Measurements from ENCODE around the gene TLE1.
A peak's percentile ranks its signal among the peaks of the same experiment; 100 is the strongest.
"Not testable (repeated sequence)": the region's sequence is repeated elsewhere in the genome, so short reads cannot be mapped to it uniquely, and the experiment has no call there.

TLE1 gene

GRCh38 chr9:81621785-81622259, 67.5 kb downstream of the TLE1 start:
- DNase-seq (ENCODE audit: low read depth), result no peak

- DNase-seq (ENCODE audit: low read depth), result no peak
Measured at GRCh38 chr9:81621118-81621517, 68.2 kb downstream of the TLE1 start.

DNA sequence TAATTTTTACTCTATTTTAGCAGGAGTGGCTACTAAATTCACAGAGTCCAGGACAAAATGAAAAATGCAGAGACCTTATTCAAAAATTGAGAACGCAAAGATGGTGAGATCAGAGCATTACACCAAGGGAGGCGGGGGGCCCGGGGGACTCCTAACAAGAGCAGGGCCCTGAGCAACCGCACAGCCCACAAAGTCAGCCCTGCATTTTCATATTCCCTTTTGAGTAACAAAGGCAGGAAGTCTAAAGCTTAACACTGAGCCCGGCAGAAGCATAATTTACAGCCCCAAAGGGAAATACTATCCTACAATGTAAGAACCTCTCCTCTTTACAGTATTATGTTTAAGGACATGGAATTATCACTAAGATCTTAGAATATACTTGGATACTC, 69.4 kb downstream of the TLE1 start:
- no peak for DNase-seq (ENCODE audit: low read depth)

- DNase-seq (ENCODE audit: low read depth), result peak; percentile 67
Measured at GRCh38 chr9:81619353-81620001, 69.9 kb downstream of the TLE1 start.

DNA sequence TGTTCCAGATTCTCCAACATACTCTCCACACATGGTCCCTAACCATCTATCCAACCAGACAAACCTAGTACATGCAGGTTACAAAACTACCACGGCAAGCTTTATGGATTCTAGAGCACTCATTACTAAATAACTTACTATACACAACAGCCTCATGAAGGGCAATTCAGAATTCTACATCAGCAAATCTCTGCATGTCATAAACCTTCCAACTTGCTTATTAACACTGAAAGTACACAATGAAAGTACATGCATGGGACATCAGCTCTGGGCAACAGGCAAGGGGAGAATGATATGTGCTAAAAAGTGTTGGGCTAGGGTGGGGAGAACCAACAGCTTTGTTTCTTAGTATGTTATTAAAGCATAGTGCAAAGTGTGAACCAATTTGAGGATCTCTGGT, 70.4 kb downstream of the TLE1 start:
- no peak for DNase-seq (ENCODE audit: low read depth)

GRCh38 chr9:81616141-81616540, 73.2 kb downstream of the TLE1 start:
- no peak for DNase-seq (ENCODE audit: low read depth)

GRCh38 chr9:81614335-81614734, 75.0 kb downstream of the TLE1 start:
- DNase-seq (ENCODE audit: low read depth), result no peak

DNA sequence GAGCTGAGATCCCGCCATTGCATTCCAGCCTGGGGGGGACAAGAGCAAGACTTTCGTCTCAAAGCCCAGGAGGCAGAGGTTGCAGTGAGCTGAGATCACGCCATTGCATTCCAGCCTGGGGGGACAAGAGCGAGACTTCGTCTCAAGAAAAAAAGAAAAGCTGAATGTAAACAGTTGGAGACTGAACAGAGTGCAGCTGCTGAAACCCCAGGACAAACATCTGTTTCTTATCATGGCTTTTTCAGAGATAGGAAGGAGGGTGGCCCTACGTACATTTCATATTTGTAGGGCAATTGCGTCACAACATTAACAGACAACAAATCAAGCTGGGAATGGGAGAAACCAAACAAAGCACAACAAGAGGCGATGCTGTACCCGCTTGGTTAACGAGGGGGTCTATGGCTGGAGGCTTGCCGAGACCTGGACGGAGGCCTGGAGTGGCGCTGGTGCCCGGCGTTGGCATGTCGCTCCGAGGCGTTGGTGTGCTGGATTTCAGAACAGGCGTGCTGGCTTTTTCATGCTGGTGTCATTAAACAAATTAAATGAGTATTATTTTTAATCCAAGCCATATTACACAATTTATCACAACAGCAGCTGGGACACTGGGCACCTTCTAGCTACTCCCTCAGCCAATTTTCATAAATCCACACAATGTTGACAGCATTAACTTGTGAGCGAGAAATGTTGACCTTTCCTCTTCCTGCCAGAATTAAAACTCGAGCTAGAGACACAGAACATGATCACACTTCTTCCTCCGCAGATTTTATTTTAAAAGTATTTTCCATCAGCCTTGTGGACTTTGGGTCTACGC, 76.1 kb downstream of the TLE1 start:
- DNase-seq (ENCODE audit: low read depth), result peak; percentile 65

GRCh38 chr9:81611664-81612063, 77.7 kb downstream of the TLE1 start:
- no peak for DNase-seq (ENCODE audit: low read depth)

GRCh38 chr9:81610740-81611107, 78.6 kb downstream of the TLE1 start:
- no peak for DNase-seq (ENCODE audit: low read depth)

- no peak for DNase-seq (ENCODE audit: low read depth)
Measured at GRCh38 chr9:81609782-81610739, 79.3 kb downstream of the TLE1 start.

GRCh38 chr9:81608289-81608657, 81.1 kb downstream of the TLE1 start:
- DNase-seq (ENCODE audit: low read depth), result no peak

GRCh38 chr9:81607593-81608288, 81.6 kb downstream of the TLE1 start:
- DNase-seq (ENCODE audit: low read depth), result no peak

DNA sequence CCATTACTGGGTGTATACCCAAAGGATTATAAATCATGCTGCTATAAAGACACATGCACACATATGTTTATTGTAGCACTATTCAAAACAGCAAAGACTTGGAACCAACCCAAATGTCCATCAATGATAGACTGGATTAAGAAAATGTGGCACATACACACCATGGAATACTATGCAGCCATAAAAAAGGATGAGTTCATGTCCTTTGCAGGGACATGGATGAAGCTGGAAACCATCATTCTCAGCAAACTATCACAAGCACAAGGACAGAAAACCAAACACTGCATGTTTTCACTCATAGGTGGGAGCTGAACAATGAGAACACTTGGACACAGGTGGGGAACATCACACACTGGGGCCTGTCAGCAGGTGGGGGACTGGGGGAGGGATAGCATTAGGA, 83.1 kb downstream of the TLE1 start:
- DNase-seq (ENCODE audit: low read depth), result not testable (repeated sequence)

DNA sequence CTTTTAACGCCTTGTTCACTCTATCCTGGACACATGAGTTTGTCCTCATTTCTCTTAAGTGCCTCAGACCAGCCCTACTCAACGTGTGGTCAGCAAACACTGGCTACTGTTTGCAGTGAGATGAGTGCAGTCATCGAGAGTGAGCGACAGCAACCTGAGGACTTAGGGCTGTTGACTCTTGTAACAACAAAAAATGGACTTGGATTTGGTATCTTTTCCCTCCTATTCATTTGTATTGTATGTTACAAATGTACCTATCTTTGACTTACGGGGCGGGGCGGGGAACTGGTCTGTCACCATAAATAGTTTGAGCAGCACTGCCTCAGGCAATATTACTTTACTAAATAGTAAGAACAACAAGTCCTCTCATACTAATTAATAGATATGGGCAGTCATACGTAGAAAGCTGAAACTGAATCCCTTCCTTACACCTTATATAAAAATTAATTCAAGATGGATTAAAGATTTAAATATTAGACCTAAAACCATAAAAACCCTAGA, 84.1 kb downstream of the TLE1 start:
- DNase-seq (ENCODE audit: low read depth), result no peak

GRCh38 chr9:81604306-81605169, 84.8 kb downstream of the TLE1 start:
- DNase-seq (ENCODE audit: low read depth), result no peak

GRCh38 chr9:81602887-81603680, 86.3 kb downstream of the TLE1 start:
- no peak for DNase-seq (ENCODE audit: low read depth)

DNA sequence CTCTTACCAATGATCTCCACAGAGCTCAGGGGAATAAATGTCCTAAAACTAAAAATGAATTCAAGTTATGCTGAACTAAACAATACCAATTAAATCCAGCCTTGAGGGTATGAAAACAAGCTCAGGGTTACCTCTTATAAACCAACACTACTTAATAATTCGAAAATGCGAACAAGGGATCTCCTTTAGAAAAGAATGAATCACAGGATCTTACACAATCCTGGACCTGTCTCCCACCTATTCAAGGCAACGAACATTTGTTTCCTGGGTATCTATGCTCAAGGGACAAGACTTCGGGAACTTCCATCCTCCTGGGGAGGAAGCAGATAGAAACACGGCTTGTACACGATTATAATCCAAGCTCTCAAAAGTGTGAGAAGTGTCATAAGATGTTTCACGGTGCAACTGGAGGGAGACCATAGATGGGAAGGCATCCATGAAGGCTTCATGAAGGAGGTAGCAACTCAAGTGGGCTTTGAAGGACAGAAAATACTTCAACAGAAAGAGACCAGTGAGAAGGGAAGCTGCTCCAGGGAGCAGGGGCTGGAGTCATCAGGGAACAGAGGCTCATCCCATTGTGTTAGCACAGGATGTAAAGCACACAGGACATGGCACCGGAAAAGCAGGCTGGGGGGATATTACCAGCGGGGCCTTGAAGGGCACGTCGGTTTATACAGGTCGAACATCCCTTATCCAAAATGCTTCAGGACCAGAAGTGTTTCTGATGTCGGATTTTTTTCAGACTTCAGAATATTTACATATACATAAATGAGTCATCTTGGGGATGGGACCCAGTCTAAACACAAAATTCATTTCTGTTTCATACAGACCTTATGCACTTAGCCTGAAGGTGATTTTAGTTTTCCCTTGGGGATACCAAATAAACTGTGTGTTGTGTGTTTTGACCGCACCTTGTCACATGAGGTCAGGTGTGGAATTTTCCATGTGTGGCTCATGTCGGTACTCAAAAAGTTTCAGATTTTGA, 87.4 kb downstream of the TLE1 start:
- no peak for DNase-seq (ENCODE audit: low read depth)

DNA sequence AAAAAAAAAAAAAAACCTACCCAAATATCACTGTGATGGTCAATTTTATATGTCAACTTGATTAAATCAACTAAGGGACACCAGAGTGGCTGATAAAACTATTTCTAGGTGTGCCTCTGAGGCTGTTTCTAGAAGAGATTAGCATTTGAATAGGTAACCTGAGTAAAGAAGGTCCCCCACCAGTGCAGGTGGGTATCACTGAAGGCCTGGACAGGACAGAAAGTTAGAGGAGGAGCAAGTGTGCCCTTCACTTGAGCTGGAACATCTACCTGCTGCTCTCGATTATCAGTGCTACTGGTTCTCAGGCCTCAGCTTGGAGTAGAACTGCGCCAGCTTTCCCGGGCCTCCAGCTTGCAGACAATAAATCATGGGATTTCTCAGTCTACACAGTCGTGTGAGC, 88.7 kb downstream of the TLE1 start:
- DNase-seq (ENCODE audit: low read depth), result no peak
